Nucleus accumbens (tissue), 56 donors: ENCODE data around the gene ABCB10.
"Not testable (repeated sequence)": the region's sequence is repeated elsewhere in the genome, so short reads cannot be mapped to it uniquely, and the experiment has no call there.

Experiments used
- DNase-seq, 56 donors: peaks; one replicate each; lab custom pipeline; 2025; lab: John Stamatoyannopoulos, UW

The ABCB10 gene

GRCh38 chr1:229574679-229575442 is 16.4 kb upstream of the ABCB10 start:
- no peak for DNase-seq

GRCh38 chr1:229572286-229572685 is 13.8 kb upstream of the ABCB10 start:
- DNase-seq = no peak

DNA sequence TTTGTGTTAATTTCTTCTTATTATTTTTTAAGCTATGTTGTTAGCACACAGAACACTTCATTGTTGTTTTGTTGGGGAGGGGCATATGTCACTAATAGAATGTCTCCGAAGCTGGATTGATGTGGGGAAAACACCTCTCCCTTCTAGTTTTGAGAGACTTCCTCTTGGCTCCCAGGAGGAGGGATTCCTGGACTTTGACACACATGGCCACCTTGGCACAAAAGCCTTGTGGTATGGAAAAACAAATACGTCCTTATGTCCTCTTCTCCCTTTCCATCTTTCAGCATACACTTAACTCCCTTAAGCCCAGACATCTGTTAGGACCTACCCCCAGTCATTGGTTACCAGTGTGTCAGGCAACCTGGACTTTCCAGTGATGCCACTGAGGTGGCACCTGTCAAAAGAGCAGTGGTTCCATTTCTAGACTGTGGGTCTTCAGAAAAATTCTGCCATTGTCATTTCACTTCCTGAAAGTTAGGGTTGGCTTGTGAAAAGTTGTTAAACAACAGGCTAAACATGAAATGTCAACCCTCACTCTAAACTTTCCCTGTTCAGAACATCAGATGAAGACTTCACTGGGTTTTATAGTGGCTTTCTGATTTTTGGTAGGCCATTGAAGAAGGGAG is 12.5 kb upstream of the ABCB10 start:
- DNase-seq = no peak

GRCh38 chr1:229570305-229570704 is 11.8 kb upstream of the ABCB10 start:
- DNase-seq = no peak

DNA sequence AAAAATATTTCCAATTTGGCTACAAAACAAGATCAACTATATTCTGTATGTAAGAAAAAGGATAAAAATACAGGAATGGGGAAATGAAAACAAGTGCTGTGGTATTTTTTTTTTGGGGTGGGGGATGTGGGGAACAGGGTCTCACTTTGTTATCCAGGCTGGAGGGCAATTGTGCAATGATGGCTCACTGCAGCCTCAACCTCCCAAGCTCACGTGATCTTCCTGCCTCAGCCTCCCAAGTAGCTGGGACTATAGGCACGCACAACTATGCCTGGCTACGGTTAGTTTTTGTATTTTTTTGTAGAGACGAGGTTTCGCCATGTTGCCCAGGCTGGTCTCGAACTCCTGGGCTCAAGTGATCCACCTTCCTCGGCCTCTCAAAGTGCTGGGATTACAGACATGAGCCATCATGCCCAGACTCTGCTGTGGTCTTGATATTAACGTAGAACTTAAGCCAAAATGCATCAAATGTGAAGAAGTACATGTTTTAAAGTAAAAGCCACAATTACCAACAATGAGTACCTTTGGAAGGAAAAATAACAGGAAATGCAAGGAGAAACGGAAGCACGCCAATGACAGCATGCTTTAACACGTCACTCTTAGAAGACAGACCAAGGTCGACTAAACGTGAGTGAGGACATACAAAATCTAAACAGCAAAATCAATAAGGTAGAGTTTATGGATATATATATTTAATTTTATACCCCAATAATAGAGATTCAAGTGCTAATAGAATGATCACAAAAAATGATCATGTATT is 8.8 kb upstream of the ABCB10 start:
- DNase-seq = no peak

DNA sequence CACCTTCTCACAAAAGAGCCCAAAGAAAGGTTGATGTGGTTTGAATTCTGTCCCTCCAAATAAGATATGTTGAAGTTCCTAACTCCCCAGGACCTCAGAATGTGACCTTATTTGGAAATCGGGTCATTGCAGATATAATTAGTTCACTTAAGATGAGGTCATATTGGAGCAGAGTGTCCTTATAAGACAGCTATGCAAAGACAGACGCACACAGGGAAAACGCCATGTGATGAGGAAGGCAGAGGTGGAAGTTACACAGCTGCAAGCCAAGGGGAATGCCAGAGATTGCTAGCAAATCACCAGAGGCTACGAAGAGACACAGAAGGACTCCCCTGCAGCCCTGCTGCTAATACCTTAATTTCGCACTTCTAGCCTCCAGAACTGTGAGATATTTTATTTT is 5.2 kb upstream of the ABCB10 start:
- DNase-seq = no peak

DNA sequence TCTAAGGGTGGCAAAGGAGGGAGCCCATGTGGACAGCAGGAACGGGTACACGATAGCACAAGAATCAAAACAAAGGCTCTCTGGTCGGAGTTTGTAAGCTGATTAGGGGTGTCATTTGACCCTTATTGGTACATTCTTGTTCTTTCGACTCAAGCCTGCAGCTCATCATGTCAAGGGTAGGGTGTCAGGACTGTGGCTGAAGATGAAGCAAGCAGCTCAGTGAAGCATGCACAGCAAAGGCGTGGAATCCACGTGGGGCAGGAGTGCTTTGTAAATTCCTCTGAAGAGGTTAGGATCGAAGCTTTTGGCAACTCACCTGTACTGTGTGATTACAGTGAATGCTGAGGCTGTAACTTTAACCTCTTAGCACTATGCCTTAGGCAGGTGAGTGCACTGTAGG is 4.7 kb upstream of the ABCB10 start:
- no peak for DNase-seq

DNA sequence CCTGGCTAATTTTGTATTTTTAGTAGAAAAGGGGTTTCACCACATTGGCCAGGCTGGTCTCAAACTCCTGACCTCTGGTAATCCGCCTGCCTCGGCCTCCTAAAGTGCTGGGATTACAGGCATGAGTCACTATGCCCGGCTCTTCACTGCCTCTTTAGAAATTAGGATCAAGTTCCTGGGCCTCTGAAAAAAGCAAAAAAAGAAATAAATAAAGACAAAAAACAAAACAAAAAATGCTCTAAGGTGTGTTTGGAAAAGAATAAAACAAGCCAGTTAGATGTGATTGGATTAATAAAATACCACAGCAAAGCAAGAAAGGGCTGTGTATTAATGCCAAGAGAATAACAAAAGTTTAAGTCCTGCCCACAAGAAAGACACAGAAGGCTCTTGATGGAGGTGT is 4.2 kb upstream of the ABCB10 start:
- DNase-seq = no peak

DNA sequence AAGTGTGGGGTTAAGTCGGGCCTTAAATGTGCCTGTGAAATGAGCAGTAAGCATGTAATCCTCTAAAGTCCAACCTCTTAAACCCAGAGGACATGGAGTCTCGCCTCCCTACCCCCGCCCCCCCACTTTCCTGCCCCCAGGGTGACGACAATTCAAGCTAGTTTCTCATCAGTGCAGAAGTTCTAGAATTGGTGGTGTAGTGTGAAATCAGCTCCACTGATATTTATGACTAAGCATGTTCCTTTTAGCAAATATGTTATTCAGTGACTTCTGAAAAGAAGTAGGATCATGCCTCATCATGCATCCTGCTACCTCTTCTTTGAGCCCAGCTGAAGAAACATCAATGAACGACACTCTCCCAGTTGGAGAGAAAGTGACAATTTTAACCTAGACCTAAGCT is 2.6 kb upstream of the ABCB10 start:
- DNase-seq = no peak

DNA sequence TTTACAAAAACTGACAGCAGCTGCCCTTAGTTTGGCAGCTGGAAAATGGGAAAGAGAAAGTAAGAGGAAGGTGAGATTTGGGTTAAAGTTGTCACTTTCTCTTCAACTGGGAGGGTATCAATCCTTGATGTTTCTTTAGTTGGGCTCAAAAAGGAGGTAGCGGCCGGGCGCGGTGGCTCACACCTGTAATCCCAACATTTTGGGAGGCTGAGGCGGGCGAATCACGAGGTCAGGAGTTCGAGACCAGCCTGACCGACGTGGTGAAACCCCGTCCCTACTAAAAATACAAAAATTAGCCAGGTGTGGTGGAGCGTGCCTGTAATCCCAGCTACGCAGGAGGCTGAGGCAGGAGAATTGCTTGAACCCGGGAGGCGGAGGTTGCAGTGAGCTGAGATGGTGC is 1.6 kb upstream of the ABCB10 start:
- DNase-seq = not testable (repeated sequence)

DNA sequence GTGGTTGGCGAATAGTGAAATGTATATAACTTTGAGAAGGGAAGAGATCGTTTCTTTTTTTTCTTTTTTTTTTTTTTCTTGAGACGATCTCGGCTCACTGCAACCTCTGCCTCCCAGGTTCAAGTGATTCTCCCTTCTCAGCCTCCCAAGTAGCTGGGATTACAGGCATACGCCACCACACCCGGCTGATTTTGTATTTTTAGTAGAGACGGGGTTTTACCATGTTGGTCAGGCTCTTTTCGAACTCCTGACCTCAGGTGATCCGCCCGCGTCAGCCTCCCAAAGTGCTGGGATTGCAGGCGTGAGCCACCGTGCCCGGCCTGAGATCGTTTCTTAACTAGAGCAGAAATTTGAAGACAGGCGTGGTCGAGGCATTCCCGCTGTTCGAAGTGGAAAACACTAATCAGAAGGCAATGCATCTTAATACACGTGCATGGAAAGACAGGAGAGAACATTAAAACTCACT is 862 bp upstream of the ABCB10 start:
- DNase-seq = not testable (repeated sequence)

- DNase-seq = peak in 37 of 56 donors; percentile 9 to 61 (median 33)
Measured at GRCh38 chr1:229557913-229558414, 543 bp downstream of the ABCB10 start.

- no peak for DNase-seq
Measured at GRCh38 chr1:229557200-229557850, 1.2 kb downstream of the ABCB10 start.

GRCh38 chr1:229554886-229555621 is 3.5 kb downstream of the ABCB10 start:
- DNase-seq = no peak

- DNase-seq = no peak
Measured at GRCh38 chr1:229553621-229554130, 4.8 kb downstream of the ABCB10 start.

DNA sequence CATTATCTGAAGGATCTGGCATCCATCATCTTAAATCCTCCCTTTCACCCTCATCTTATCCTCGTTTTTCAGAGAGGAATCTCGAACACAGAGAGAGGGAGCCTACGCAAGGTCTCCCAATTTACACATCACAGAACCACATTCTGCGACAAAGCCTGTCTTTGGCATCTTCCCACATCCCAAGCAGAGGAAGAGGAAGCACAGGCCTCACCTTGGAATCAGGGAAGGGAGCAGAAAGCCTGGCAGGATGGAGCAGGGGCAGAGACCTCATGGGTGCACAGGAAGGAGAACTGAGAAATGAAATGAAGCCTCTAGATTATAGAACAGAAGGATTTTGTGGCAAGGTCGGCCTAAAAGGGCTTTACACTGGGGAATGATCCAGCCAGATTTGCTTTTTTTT is 5.8 kb downstream of the ABCB10 start:
- peak in 1 of 56 donors; percentile 14 for DNase-seq

DNA sequence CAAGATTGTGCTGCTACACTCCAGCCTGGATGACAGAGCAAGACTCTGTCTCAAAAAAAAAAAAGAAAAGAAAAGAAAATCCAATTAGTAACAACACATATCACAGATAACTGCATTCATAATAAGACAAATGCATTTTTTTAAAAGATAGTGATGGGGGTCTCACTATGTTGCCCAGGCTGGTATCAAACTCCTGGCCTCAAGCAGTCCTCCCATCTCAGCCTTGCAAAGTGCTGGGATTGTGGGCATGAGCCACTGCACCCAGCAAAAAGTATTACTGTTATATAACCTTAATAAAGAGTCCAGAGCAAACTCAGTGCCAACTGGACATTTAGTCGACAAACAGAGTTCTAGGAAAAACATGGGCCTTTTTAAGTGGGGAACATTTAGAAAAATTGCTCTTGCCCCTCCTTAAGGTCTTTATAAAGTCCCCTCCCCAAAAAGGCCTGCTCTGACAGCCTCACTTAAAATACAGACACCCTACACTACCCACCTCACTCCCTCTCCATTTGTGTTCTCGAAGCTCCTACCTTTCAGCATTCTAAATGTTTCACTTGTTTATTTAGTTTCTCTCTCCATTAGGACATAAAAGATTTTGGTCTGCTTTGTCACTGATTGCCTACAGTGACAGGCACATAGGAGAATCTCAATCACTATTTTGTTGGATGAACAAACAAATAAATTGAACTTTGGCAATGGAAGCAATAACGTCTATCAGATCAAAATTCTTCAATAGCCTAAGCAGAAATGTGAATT is 7.5 kb downstream of the ABCB10 start:
- DNase-seq = no peak

DNA sequence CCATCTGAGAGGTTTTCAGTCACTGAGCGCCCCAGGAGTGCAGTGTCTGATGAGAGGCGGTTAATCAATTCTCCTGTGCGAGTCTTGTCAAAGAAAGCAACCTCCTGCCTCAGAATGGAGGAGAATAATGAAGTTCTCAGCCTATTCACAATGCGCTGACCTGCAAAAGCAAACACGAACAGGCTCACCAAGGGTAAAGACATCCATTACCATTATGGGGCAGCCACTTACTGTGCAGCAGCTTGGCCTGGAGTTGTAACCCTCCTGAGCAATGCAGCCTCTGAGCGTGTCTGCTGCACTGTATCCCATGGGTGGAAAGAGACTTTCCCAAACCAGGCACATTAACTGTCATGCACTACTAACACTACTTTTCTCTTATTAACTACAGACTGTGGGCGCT is 11.0 kb downstream of the ABCB10 start:
- no peak for DNase-seq

GRCh38 chr1:229544587-229544986 is 13.9 kb downstream of the ABCB10 start:
- no peak for DNase-seq
